Panc1 (cell line): Measurements from ENCODE around the gene UBL5.

Experiments
- CTCF ChIP-seq: fragments of 450-650 bp; IDR thresholded peaks from 2 replicates; pipeline ENCODE4 v1.5.1; 2017; ENCODE audit warnings: mild to moderate bottlenecking
- POLR2AphosphoS5 ChIP-seq: IDR thresholded peaks from 2 replicates; pipeline ENCODE4 v1.6.1; 2012; ENCODE audit warnings: mild to moderate bottlenecking, low read depth, low read length, moderate library complexity
- REST ChIP-seq, 2 experiments: IDR thresholded peaks; 2 replicates each; pipeline ENCODE4 v1.6.1; 2011 to 2012; ENCODE audit warnings: low read depth in 2 of 2, control low read depth in 1 of 2, low read length in 1 of 2, mild to moderate bottlenecking in 1 of 2, moderate library complexity in 1 of 2; ENCODE audit not compliant: insufficient read depth in 1 of 2

- peak; percentile 66; the same call in 1 of the 2 replicates for TF ChIP-seq POLR2AphosphoS5
- TF ChIP-seq CTCF: no peak
- no peak for TF ChIP-seq REST (IDR thresholded peaks at IDR 0.05; ENCODE audit: insufficient read depth in 1 of 2, low read depth in 2 of 2, low read length in 1 of 2)
These were observed 42.1 kb upstream of the UBL5 start for GRCh38 chr19:9785367-9786331.
